GM10248 (cell line): ENCODE data around the gene YBX3.

Experiments
- CTCF ChIA-PET: fragments of 300-600 bp; sonication (Branson Sonifier 250); formaldehyde crosslinking; extraction: SDS; loops from one replicate; lab custom pipeline; 2021; ENCODE audit warnings: antibody characterized with exemption; lab: Yijun Ruan, JAX
- POLR2A ChIA-PET: fragments of 350-650 bp; sonication (Branson Sonifier 250); formaldehyde crosslinking; extraction: SDS; loops from one replicate; lab custom pipeline; 2020; ENCODE audit warnings: antibody characterized with exemption; lab: Yijun Ruan, JAX
- DNase-seq: peaks from one replicate; pipeline ENCODE4 v3.0.0; 2012; ENCODE audit errors: extremely low spot score
- TF ChIP-seq, protein P1 (sequence below): IDR thresholded peaks from 2 replicates; pipeline ENCODE4 v1.5.1; 2012; ENCODE audit warnings: mild to moderate bottlenecking, low read depth; ENCODE audit errors: extremely low read depth, missing control alignments, control extremely low read depth

Gene YBX3

DNA sequence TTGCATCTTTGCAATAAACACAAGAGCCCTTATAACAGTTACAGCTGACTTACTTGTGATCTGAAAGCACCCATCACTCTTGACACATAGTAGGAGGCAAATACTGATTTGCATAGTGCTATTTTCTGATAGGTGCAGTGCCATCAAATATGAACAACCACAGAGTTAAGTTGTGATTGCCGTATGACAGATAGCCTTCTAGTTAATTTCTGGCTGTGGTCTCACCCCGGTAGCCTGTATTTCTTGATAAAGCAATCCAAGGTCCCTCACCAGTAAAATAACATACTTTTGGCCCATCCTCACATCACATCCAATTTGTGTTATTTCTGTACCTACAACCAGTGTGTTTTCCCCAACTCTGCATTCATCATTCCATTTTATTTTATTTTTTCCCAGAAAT lies 26.0 kb downstream of the YBX3 start:
- DNase-seq = no peak
- TF ChIP-seq, protein P1, sequence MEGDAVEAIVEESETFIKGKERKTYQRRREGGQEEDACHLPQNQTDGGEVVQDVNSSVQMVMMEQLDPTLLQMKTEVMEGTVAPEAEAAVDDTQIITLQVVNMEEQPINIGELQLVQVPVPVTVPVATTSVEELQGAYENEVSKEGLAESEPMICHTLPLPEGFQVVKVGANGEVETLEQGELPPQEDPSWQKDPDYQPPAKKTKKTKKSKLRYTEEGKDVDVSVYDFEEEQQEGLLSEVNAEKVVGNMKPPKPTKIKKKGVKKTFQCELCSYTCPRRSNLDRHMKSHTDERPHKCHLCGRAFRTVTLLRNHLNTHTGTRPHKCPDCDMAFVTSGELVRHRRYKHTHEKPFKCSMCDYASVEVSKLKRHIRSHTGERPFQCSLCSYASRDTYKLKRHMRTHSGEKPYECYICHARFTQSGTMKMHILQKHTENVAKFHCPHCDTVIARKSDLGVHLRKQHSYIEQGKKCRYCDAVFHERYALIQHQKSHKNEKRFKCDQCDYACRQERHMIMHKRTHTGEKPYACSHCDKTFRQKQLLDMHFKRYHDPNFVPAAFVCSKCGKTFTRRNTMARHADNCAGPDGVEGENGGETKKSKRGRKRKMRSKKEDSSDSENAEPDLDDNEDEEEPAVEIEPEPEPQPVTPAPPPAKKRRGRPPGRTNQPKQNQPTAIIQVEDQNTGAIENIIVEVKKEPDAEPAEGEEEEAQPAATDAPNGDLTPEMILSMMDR = no peak
- POLR2A ChIA-PET = no interaction called here
- CTCF ChIA-PET = interaction anchor here (1.0 to 2.2 kb wide), 6 partner anchors 11 to 789 kb away, joined by 3 to 9 read pairs (median 3); no protein-coding TSS in a partner anchor

DNA sequence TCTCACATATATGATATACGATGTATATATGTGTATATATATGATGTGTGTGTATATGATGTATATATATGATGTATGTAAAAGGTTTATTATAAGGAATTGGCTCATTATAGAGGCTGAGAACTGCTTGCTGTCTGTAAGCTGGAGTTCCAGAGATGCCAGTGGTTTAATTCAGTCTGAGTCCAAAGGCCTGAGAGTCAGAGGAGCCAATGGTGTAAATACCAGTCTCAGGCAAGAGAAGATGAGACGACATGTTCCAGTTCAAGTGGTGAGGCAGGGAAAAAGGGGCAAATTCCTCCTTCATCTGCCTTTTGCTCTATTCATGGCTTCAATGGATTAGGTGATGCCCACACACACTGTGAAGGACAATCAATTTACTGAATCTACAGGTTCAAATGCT lies 32.2 kb downstream of the YBX3 start:
- ChIA-PET CTCF (interaction anchor here (1.8 kb wide), 1 partner anchor 23 kb away, joined by 4 read pairs; no protein-coding TSS in a partner anchor), POLR2A (no interaction called here)
- no peak for DNase-seq
- TF ChIP-seq, protein P1 = no peak

DNA sequence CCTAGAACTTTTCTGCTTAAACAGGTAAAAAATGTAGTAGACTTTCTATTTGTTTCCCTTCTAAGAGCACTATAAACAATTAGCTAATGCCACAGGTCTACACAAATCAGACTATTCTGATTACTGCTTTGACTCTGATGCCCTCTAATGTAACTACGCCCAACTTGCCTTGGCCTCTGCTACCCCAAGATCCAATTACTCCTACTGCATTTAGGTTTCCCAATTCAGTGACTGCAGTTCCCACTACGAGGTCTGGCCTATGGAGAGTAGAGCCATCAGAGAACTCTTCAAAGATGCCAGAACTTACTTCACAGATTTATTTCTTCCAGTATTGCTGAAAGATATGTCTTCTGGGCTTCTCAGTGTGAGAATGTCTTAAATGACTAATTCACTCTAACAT lies 34.0 kb downstream of the YBX3 start:
- CTCF ChIA-PET = interaction anchor here (1.0 to 1.8 kb wide), 2 partner anchors 19 to 21 kb away, joined by 3 to 4 read pairs; no protein-coding TSS in a partner anchor
- POLR2A ChIA-PET = no interaction called here
- DNase-seq = no peak
- TF ChIP-seq, protein P1 = no peak

DNA sequence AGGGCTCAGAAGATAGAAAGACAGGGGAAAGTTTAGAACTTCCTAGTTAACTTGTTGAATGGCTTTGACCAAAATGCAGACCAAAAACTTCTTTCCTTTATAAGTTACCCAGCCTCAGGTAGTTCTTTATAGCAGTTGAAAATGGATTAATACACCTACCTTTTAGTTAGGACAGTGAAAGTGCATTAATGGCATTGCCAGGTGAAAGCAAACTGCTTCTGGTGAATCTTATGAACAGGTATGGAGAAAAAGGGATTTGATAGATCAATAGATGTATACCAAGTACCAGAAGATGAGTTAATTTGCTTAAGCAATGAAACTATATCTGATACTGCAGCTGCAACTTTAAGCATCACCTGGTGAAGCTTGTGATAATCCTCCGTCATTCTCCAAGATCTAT lies 35.1 kb downstream of the YBX3 start:
- POLR2A ChIA-PET = no interaction called here
- TF ChIP-seq, protein P1 = no peak
- no peak for DNase-seq
- CTCF ChIA-PET = no interaction called here

DNA sequence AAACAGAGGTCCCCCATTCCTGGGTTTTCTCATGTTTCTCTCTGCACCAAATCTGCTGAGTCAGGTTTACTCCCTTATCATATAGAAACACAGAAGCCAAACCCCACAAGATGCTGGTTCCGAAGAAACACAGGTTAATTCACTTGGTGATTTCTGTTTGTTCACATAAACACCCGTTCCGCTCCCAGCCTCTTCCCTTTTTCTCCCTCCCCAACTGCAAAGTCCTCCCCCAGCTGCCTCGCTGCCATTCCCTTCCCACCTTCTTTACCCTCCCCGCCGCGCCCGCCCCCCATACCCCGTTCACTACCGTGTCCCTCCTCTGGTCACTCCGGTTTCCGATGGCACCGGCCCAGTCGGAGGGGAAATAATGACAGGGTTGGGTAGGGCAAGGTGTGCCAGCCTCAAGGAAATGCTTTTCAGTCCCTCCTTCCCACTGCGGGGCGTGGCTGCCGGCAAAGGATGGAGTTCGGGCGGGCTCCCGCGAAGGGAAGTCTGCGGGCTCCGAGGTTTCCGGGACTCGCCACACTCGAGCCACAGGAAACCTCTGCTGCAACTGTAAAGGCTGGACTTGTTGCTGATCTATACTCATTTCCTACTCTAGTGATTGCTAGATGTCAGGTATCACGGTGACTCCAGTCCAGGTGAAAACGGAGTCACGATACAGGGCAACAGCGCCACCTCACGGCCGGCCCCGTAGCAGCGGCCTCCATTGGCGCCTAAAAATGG lies 49.3 kb downstream of the YBX3 start, which contains the start of gene STYK1:
STYK1 (minus strand) TSS at position 394 of the 726 bp plus-strand sequence. CDS start 39,434 bp downstream, outside the sequence.
- CTCF ChIA-PET = no interaction called here
- TF ChIP-seq, protein P1 = peak; percentile 90
- peak; percentile 81 for DNase-seq
- POLR2A ChIA-PET = no interaction called here

DNA sequence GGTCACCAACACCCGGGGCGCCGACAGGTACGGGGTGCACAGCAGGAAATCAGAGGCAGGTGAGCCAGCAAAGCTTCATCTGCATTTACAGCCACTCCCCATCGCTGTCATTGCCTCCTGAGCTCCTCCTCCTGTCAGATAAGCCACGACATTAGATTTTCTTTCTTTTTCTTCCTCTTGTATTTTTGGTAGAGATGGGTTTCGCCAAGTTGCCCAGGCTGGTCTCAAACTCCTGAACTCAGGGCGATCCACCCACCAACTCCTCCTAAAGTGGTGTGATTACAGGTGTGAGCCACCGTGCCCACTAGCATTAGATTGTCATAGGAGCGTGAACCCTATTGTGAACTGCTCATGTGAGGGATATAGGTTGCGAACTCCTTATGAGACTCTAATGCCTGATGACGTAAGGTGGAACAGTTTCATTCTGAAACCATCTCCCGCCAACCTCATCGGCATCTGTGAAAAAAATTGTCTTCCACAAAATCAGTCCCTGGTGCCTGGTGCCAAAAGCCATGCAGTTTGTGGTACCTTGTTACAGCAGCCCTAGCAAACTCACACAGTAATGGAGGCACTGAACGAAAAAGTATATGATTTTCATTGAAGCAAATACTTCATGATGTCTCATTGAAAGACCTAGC lies 50.8 kb downstream of the YBX3 start:
- ChIA-PET CTCF (interaction anchor here (0.7 to 1.8 kb wide), 2 partner anchors 53 to 436 kb away, joined by 3 to 4 read pairs; no protein-coding TSS in a partner anchor), POLR2A (no interaction called here)

More for the DNA sequence above, 50.8 kb downstream of the YBX3 start:
- TF ChIP-seq, protein P1 = no peak
- no peak for DNase-seq
